ENCODE data around the gene CASP7. TPM values are rescaled to one million over a fixed set of nuclear protein-coding genes. Genes with fewer than 3 reads are reported as not detected.

CASP7 gene
- total RNA-seq, 1 donor from 2014 or later: 71.8 TPM

GRCh38 chr10:113666682-113667252, 12.9 kb upstream of the CASP7 start:
- peak; percentile 23 for DNase-seq

GRCh38 chr10:113680190-113681111, 739 bp downstream of the CASP7 start:
- DNase-seq: peak; percentile 92

- DNase-seq: peak; percentile 35
These were observed 2.1 kb downstream of the CASP7 start for GRCh38 chr10:113681533-113682470.

GRCh38 chr10:113683300-113683699, 3.6 kb downstream of the CASP7 start:
- DNase-seq: no peak

GRCh38 chr10:113686028-113686427, 6.3 kb downstream of the CASP7 start:
- DNase-seq: no peak

GRCh38 chr10:113687037-113687436, 7.3 kb downstream of the CASP7 start:
- DNase-seq: no peak

GRCh38 chr10:113689057-113689456, 9.3 kb downstream of the CASP7 start:
- no peak for DNase-seq

GRCh38 chr10:113689574-113689973, 9.9 kb downstream of the CASP7 start:
- DNase-seq: no peak

- DNase-seq: no peak
These were observed 11.0 kb downstream of the CASP7 start for GRCh38 chr10:113690749-113691148.

- no peak for DNase-seq
These were observed 11.7 kb downstream of the CASP7 start for GRCh38 chr10:113691381-113691780.

GRCh38 chr10:113692271-113692670, 12.6 kb downstream of the CASP7 start:
- no peak for DNase-seq

GRCh38 chr10:113693348-113693747, 13.6 kb downstream of the CASP7 start:
- no peak for DNase-seq

GRCh38 chr10:113695691-113696090, 16.0 kb downstream of the CASP7 start:
- no peak for DNase-seq

- DNase-seq: no peak
These were observed 17.9 kb downstream of the CASP7 start for GRCh38 chr10:113697595-113697994.

- DNase-seq: peak; percentile 74
These were observed 25.1 kb downstream of the CASP7 start for GRCh38 chr10:113704637-113705343.

GRCh38 chr10:113705344-113705652, 25.6 kb downstream of the CASP7 start:
- DNase-seq: no peak

- DNase-seq: peak; percentile 20
These were observed 26.9 kb downstream of the CASP7 start for GRCh38 chr10:113706623-113707022.

GRCh38 chr10:113708640-113709039, 28.9 kb downstream of the CASP7 start:
- no peak for DNase-seq

GRCh38 chr10:113709221-113709838, 29.6 kb downstream of the CASP7 start:
- DNase-seq: peak; percentile 50

- no peak for DNase-seq
These were observed 31.4 kb downstream of the CASP7 start for GRCh38 chr10:113711142-113711541.

GRCh38 chr10:113712024-113712423, 32.3 kb downstream of the CASP7 start:
- no peak for DNase-seq

Data from dermis blood vessel endothelial cell (primary cell).